ENCODE measurements around the gene NAT10. TPM values are rescaled to one million over a fixed set of nuclear protein-coding genes. Genes with fewer than 3 reads are reported as not detected.
"Not testable (repeated sequence)": the region's sequence is repeated elsewhere in the genome, so short reads cannot be mapped to it uniquely, and the experiment has no call there.

Gene NAT10
- 33.0 and 35.8 TPM in 2 replicates for total RNA-seq (2014; rRNA removed; shearing (Covaris generic))
- 33.8 and 36.1 TPM in 2 replicates for polyA plus RNA-seq (2014; cell fraction: nucleus; rRNA removed)

- DNase-seq (ENCODE audit: extremely low read depth, low read depth), result peak; percentile 95
Measured at GRCh38 chr11:34105079-34105956, at the start of gene NAT10. Gene NAT10 (plus strand): TSS chr11:34105629. CDS start chr11:34108226, 2,597 bp downstream.

GRCh38 chr11:34056672-34057071 lies 48.8 kb upstream of the NAT10 start:
- DNase-seq (ENCODE audit: extremely low read depth, low read depth), result no peak

- no peak for DNase-seq (ENCODE audit: extremely low read depth, low read depth)
Measured at GRCh38 chr11:34063061-34063795, 42.2 kb upstream of the NAT10 start.

GRCh38 chr11:34064291-34064690 lies 41.1 kb upstream of the NAT10 start:
- no peak for DNase-seq (ENCODE audit: extremely low read depth, low read depth)

- DNase-seq (ENCODE audit: extremely low read depth, low read depth), result no peak
Measured at GRCh38 chr11:34065505-34066203, 39.8 kb upstream of the NAT10 start.

GRCh38 chr11:34066766-34067165 lies 38.7 kb upstream of the NAT10 start:
- not testable (repeated sequence) for DNase-seq (ENCODE audit: extremely low read depth, low read depth)

GRCh38 chr11:34067383-34068065 lies 37.9 kb upstream of the NAT10 start:
- no peak for DNase-seq (ENCODE audit: extremely low read depth, low read depth)

GRCh38 chr11:34068111-34068510 lies 37.3 kb upstream of the NAT10 start:
- DNase-seq (ENCODE audit: extremely low read depth, low read depth), result no peak

GRCh38 chr11:34071306-34071705 lies 34.1 kb upstream of the NAT10 start:
- DNase-seq (ENCODE audit: extremely low read depth, low read depth), result not testable (repeated sequence)

GRCh38 chr11:34072041-34072440 lies 33.4 kb upstream of the NAT10 start:
- DNase-seq (ENCODE audit: extremely low read depth, low read depth), result no peak

- no peak for DNase-seq (ENCODE audit: extremely low read depth, low read depth)
Measured at GRCh38 chr11:34072832-34073231, 32.6 kb upstream of the NAT10 start.

GRCh38 chr11:34074391-34074790 lies 31.0 kb upstream of the NAT10 start:
- DNase-seq (ENCODE audit: extremely low read depth, low read depth), result no peak

GRCh38 chr11:34075178-34075820 lies 30.1 kb upstream of the NAT10 start:
- no peak for DNase-seq (ENCODE audit: extremely low read depth, low read depth)

GRCh38 chr11:34080609-34081008 lies 24.8 kb upstream of the NAT10 start:
- no peak for DNase-seq (ENCODE audit: extremely low read depth, low read depth)

GRCh38 chr11:34084637-34085036 lies 20.8 kb upstream of the NAT10 start:
- no peak for DNase-seq (ENCODE audit: extremely low read depth, low read depth)

GRCh38 chr11:34086554-34087283 lies 18.7 kb upstream of the NAT10 start:
- no peak for DNase-seq (ENCODE audit: extremely low read depth, low read depth)

- DNase-seq (ENCODE audit: extremely low read depth, low read depth), result no peak
Measured at GRCh38 chr11:34091825-34092224, 13.6 kb upstream of the NAT10 start.

- not testable (repeated sequence) for DNase-seq (ENCODE audit: extremely low read depth, low read depth)
Measured at GRCh38 chr11:34094900-34095299, 10.5 kb upstream of the NAT10 start.

- no peak for DNase-seq (ENCODE audit: extremely low read depth, low read depth)
Measured at GRCh38 chr11:34098813-34099212, 6.6 kb upstream of the NAT10 start.
